ENCODE data around the gene TPM1. TPM values are rescaled to one million over a fixed set of nuclear protein-coding genes. Genes with fewer than 3 reads are reported as not detected.

TPM1 gene
- total RNA-seq, 1 experiment from 2014 or later: 421 TPM

DNA sequence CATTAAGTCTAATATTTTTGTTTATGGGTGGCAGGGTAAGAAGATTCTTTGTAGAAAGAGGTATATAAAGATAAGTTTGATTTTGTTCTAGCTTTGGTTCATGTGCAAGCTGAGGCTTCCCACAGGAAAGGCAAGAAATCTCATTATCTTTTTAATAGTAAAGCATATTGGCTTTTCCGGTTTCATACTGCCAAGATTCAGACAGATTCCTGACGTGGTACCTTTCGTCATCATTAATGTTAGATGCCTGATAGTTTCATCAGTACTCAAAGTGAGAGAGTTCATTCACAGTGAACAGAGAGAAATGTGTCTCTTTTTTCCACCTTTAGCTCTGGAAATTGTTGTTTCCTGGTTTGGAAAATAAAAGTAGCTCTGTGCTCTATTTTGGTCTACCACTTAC lies 16.5 kb downstream of the TPM1 start:
- DNase-seq (ENCODE audit: low spot score) (no peak), ATAC-seq (no peak)
- H3K27ac Mint-ChIP-seq: peak overlapping the region; percentile 62
- no peaks in the 10 kb centered on the region for H3K27me3 Mint-ChIP-seq (ENCODE audit: low read depth)
- H3K4me1 Mint-ChIP-seq: peaks cover 8% of the 10 kb centered on the region
- ChIA-PET CTCF (no interaction called here), POLR2A (interaction anchor here (2.0 kb wide), 1 partner anchor 17 kb away, joined by 4 read pairs; no protein-coding TSS in a partner anchor)
- peaks cover 93% of the 10 kb centered on the region for H3K36me3 Mint-ChIP-seq
- H3K4me3 Mint-ChIP-seq: no peak overlapping the region
- no peak for TF ChIP-seq SOX15 (CRISPR knock-in tag; IDR thresholded peaks at IDR 0.05)
- TF ChIP-seq GRHL2 (CRISPR knock-in tag; IDR thresholded peaks at IDR 0.05; ENCODE audit: insufficient replicate concordance, severe bottlenecking): no peak
- TF ChIP-seq ZNF138 (CRISPR knock-in tag; conservative IDR thresholded peaks at IDR 0.05): no peak
- no peak for TF ChIP-seq ZNF396 (CRISPR knock-in tag; IDR thresholded peaks at IDR 0.05; ENCODE audit: borderline replicate concordance)
- no peak for TF ChIP-seq FOXK1 (CRISPR knock-in tag; IDR thresholded peaks at IDR 0.05)
- TF ChIP-seq RELA (CRISPR knock-in tag; IDR thresholded peaks at IDR 0.05; ENCODE audit: borderline replicate concordance): no peak
- no peak for TF ChIP-seq ZNF232 (CRISPR knock-in tag; IDR thresholded peaks at IDR 0.05)
- TF ChIP-seq TEAD1 (CRISPR knock-in tag; IDR thresholded peaks at IDR 0.05): no peak
- TF ChIP-seq, protein P1, sequence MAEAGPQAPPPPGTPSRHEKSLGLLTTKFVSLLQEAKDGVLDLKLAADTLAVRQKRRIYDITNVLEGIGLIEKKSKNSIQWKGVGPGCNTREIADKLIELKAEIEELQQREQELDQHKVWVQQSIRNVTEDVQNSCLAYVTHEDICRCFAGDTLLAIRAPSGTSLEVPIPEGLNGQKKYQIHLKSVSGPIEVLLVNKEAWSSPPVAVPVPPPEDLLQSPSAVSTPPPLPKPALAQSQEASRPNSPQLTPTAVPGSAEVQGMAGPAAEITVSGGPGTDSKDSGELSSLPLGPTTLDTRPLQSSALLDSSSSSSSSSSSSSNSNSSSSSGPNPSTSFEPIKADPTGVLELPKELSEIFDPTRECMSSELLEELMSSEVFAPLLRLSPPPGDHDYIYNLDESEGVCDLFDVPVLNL (CRISPR knock-in tag; IDR thresholded peaks at IDR 0.05; ENCODE audit: borderline replicate concordance, low read depth): no peak
- TF ChIP-seq, protein P2, sequence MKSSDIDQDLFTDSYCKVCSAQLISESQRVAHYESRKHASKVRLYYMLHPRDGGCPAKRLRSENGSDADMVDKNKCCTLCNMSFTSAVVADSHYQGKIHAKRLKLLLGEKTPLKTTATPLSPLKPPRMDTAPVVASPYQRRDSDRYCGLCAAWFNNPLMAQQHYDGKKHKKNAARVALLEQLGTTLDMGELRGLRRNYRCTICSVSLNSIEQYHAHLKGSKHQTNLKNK (CRISPR knock-in tag; IDR thresholded peaks at IDR 0.05): no peak
- no peak for TF ChIP-seq TCF7 (CRISPR knock-in tag; IDR thresholded peaks at IDR 0.05; ENCODE audit: low read depth)
- no peak for TF ChIP-seq ATF6 (CRISPR knock-in tag; IDR thresholded peaks at IDR 0.05)
- TF ChIP-seq ZNF317 (CRISPR knock-in tag; IDR thresholded peaks at IDR 0.05; ENCODE audit: borderline replicate concordance, low read depth): no peak
- TF ChIP-seq ZNF512 (CRISPR knock-in tag; IDR thresholded peaks at IDR 0.05; ENCODE audit: borderline replicate concordance): no peak
- no peak for TF ChIP-seq PRRX2 (CRISPR knock-in tag; IDR thresholded peaks at IDR 0.05)
- no peak for TF ChIP-seq SMAD3 (CRISPR knock-in tag; IDR thresholded peaks at IDR 0.05; ENCODE audit: borderline replicate concordance)
- TF ChIP-seq E2F5 (CRISPR knock-in tag; IDR thresholded peaks at IDR 0.05): no peak
- no peak for TF ChIP-seq ZNF281 (CRISPR knock-in tag; IDR thresholded peaks at IDR 0.05)
- no peak for TF ChIP-seq GTF2I (CRISPR knock-in tag; conservative IDR thresholded peaks at IDR 0.05)
- H3K9me3 Mint-ChIP-seq: no peaks in the 10 kb centered on the region
